A673 (cell line): ENCODE data around the gene CDRT15L2.
"Not testable (repeated sequence)": the region's sequence is repeated elsewhere in the genome, so short reads cannot be mapped to it uniquely, and the experiment has no call there.

Experiments
- CTCF ChIP-seq: fragments of 300-800, 200-600 bp; sonication (generic); conservative IDR thresholded peaks from 2 replicates; pipeline ENCODE4 v1.5.1; 2017; ENCODE audit warnings: low read depth, mild to moderate bottlenecking, antibody characterized with exemption, low read length, moderate library complexity, mixed read lengths
- EZH2 ChIP-seq: fragments of 200-600 bp; sonication (generic); IDR thresholded peaks from 2 replicates; pipeline ENCODE4 v1.6.1; 2017; ENCODE audit warnings: borderline replicate concordance, low read depth, mild to moderate bottlenecking, mixed read lengths, antibody characterized with exemption, low read length; ENCODE audit not compliant: poor library complexity, severe bottlenecking

GRCh38 chr17:20554728-20555127, 24.8 kb upstream of the CDRT15L2 start:
- TF ChIP-seq CTCF, EZH2: not testable (repeated sequence)
